OCI-LY7 (cell line): Measurements from ENCODE around the gene NAV2. TPM values are rescaled to one million over a fixed set of nuclear protein-coding genes. Genes with fewer than 3 reads are reported as not detected.

Source experiments
- BruUV-seq: library from RNA; stranded (reverse); fragments of 400-500 nt; replicated peaks from 2 replicates; lab custom pipeline; 2021; lab: Mats Ljungman, UMichigan
- CTCF ChIA-PET: fragments of 300-600 bp; sonication (Branson Sonifier 250); formaldehyde crosslinking; loops from one replicate; lab custom pipeline; 2022; ENCODE audit warnings: antibody characterized with exemption; ENCODE audit not compliant: unreplicated experiment; lab: Charles Lee
- POLR2A ChIA-PET: fragments of 300-600 bp; sonication (Branson Sonifier 250); formaldehyde crosslinking; loops from one replicate; lab custom pipeline; 2022; ENCODE audit warnings: antibody characterized with exemption; lab: Charles Lee
- DNase-seq: peaks from one replicate; pipeline ENCODE4 v3.0.0-alpha.2; 2015; ENCODE audit warnings: low spot score
- H2AFZ ChIP-seq: fragments of 200-600 bp; sonication (generic), shearing (Covaris generic); 2 replicates; pipeline ENCODE4 v1.6.1; 2014; ENCODE audit warnings: mild to moderate bottlenecking, antibody characterized with exemption, low read length, moderate library complexity
- H3K27ac ChIP-seq: fragments of 200-600 bp; sonication (generic); 2 replicates; pipeline ENCODE4 v1.5.1; 2014; ENCODE audit warnings: mixed run types, low read depth, mild to moderate bottlenecking, moderate library complexity, low read length, inconsistent platforms; ENCODE audit not compliant: poor library complexity, severe bottlenecking
- H3K36me3 ChIP-seq: fragments of 200-600 bp; sonication (generic); 2 replicates; pipeline ENCODE4 v1.6.1; 2014; ENCODE audit warnings: mild to moderate bottlenecking, antibody characterized with exemption, low read length, moderate library complexity, mixed read lengths; ENCODE audit not compliant: insufficient read depth
- H3K4me1 ChIP-seq: fragments of 200-600 bp; sonication (generic); 2 replicates; pipeline ENCODE4 v1.5.1; 2014; ENCODE audit warnings: mild to moderate bottlenecking, low read length; ENCODE audit not compliant: insufficient read depth, poor library complexity, severe bottlenecking
- H3K4me2 ChIP-seq: fragments of 200-600 bp; sonication (generic); 2 replicates; pipeline ENCODE4 v1.6.1; 2014; ENCODE audit warnings: mild to moderate bottlenecking, low read length
- H3K4me3 ChIP-seq: fragments of 200-600 bp; sonication (generic); 2 replicates; pipeline ENCODE4 v1.5.1; 2014; ENCODE audit warnings: mild to moderate bottlenecking, low read depth, low read length; ENCODE audit not compliant: poor library complexity, severe bottlenecking
- H3K79me2 ChIP-seq: fragments of 200-600 bp; sonication (generic); 2 replicates; pipeline ENCODE4 v1.6.1; 2016; ENCODE audit warnings: low read depth, mild to moderate bottlenecking, low read length, moderate library complexity, mixed read lengths; ENCODE audit not compliant: insufficient read depth
- H3K9me2 ChIP-seq: fragments of 200-600 bp; sonication (generic); 2 replicates; pipeline ENCODE4 v1.6.1; 2016; ENCODE audit warnings: mild to moderate bottlenecking, low read length, mixed read lengths; ENCODE audit not compliant: insufficient read depth
- H3K9me3 ChIP-seq: fragments of 200-600 bp; sonication (generic); 2 replicates; pipeline ENCODE4 v1.6.1; 2014; ENCODE audit warnings: mild to moderate bottlenecking, mixed run types, low read length, mixed read lengths
- H4K20me1 ChIP-seq: fragments of 200-600 bp; sonication (generic); 2 replicates; pipeline ENCODE4 v1.6.1; 2014; ENCODE audit warnings: mild to moderate bottlenecking, antibody characterized with exemption, low read length, moderate library complexity, mixed read lengths; ENCODE audit not compliant: insufficient read depth
- EZH2phosphoT487 ChIP-seq: fragments of 200-600 bp; sonication (generic); IDR thresholded peaks from 2 replicates; pipeline ENCODE4 v1.6.1; 2018; ENCODE audit warnings: low read depth, borderline replicate concordance, mild to moderate bottlenecking, mixed run types, antibody characterized with exemption, low read length, moderate library complexity, mixed read lengths
- intact Hi-C: fragments of 100-400 bp; cut with micrococcal nuclease; formaldehyde crosslinking; loops from one replicate; pipeline ENCODE4 v1.10.0; 2022; ENCODE audit not compliant: unreplicated experiment
- total RNA-seq, 2 experiments: library from RNA; depleted of rRNA in 1 of 2; stranded (reverse); fragments of >200 nt in 1 of 2; shearing (Covaris generic) in 1 of 2; gene quantifications; 2 replicates each; pipeline ENCODE4 v1.2.3, GENCODE V29; 2014 to 2022
- TF ChIP-seq, protein P1 (sequence below): fragments of 200-600 bp; sonication (generic); conservative IDR thresholded peaks from 2 replicates; pipeline ENCODE4 v1.5.1; 2014; ENCODE audit warnings: mild to moderate bottlenecking, antibody characterized with exemption, low read length, moderate library complexity, mixed read lengths

Gene NAV2
- total RNA-seq, 2 experiments from 2014 or later = 0.06 to 0.68 TPM

GRCh38 chr11:20131788-20132666, 419.4 kb downstream of the NAV2 start:
- Histone ChIP-seq H3K9me3 (no peaks in the 10 kb centered on the region), H3K36me3 (no peaks in the 10 kb centered on the region), H3K4me1 (no peaks in the 10 kb centered on the region), H3K79me2 (no peaks in the 10 kb centered on the region), H3K4me2 (no peak overlapping the region), H2AFZ (no peak overlapping the region), H3K4me3 (no peak overlapping the region), H4K20me1 (no peaks in the 10 kb centered on the region), H3K27ac (no peak overlapping the region), H3K9me2 (no peaks in the 10 kb centered on the region)
- TF ChIP-seq EZH2phosphoT487 = no peak
- TF ChIP-seq, protein P1, sequence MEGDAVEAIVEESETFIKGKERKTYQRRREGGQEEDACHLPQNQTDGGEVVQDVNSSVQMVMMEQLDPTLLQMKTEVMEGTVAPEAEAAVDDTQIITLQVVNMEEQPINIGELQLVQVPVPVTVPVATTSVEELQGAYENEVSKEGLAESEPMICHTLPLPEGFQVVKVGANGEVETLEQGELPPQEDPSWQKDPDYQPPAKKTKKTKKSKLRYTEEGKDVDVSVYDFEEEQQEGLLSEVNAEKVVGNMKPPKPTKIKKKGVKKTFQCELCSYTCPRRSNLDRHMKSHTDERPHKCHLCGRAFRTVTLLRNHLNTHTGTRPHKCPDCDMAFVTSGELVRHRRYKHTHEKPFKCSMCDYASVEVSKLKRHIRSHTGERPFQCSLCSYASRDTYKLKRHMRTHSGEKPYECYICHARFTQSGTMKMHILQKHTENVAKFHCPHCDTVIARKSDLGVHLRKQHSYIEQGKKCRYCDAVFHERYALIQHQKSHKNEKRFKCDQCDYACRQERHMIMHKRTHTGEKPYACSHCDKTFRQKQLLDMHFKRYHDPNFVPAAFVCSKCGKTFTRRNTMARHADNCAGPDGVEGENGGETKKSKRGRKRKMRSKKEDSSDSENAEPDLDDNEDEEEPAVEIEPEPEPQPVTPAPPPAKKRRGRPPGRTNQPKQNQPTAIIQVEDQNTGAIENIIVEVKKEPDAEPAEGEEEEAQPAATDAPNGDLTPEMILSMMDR = peak; percentile 84
- POLR2A ChIA-PET = interaction anchor here (0.6 to 0.8 kb wide), 2 partner anchors 84 to 296 kb away, joined by 3 to 7 read pairs; no protein-coding TSS in a partner anchor
- peak; percentile 17 for DNase-seq
- intact Hi-C loops = loop anchor here (1.0 kb wide), 1 partner anchor 194 kb away; no protein-coding TSS in a partner anchor
- CTCF ChIA-PET = no interaction called here
- no TSS peak for BruUV-seq

GRCh38 chr11:20132667-20133039, 420.0 kb downstream of the NAV2 start:
- Histone ChIP-seq H4K20me1 (no peaks in the 10 kb centered on the region), H3K79me2 (no peaks in the 10 kb centered on the region), H3K9me3 (no peaks in the 10 kb centered on the region), H3K9me2 (no peaks in the 10 kb centered on the region), H3K4me1 (no peaks in the 10 kb centered on the region), H3K4me3 (no peak overlapping the region), H3K4me2 (no peak overlapping the region), H3K36me3 (no peaks in the 10 kb centered on the region), H2AFZ (no peak overlapping the region), H3K27ac (no peak overlapping the region)
- no TSS peak for BruUV-seq
- ChIA-PET CTCF (no interaction called here), POLR2A (no interaction called here)
- intact Hi-C loops = loop anchor here (1.0 kb wide), 1 partner anchor 194 kb away; no protein-coding TSS in a partner anchor
- TF ChIP-seq, protein P1 = peak; percentile 43; the same call in 1 of the 2 replicates
- no peak for TF ChIP-seq EZH2phosphoT487
- no peak for DNase-seq
